SW480 (cell line): ENCODE data around the gene SPPL3.
"Not testable (repeated sequence)": the region's sequence is repeated elsewhere in the genome, so short reads cannot be mapped to it uniquely, and the experiment has no call there.

ENCODE experiments used
- DNase-seq: peaks from one replicate; pipeline ENCODE4 v3.0.0-alpha.2; 2016; ENCODE audit warnings: low spot score

Gene SPPL3

GRCh38 chr12:120844297-120844696 is 59.9 kb downstream of the SPPL3 start:
- no peak for DNase-seq

GRCh38 chr12:120843472-120843871 is 60.7 kb downstream of the SPPL3 start:
- DNase-seq, result no peak

DNA sequence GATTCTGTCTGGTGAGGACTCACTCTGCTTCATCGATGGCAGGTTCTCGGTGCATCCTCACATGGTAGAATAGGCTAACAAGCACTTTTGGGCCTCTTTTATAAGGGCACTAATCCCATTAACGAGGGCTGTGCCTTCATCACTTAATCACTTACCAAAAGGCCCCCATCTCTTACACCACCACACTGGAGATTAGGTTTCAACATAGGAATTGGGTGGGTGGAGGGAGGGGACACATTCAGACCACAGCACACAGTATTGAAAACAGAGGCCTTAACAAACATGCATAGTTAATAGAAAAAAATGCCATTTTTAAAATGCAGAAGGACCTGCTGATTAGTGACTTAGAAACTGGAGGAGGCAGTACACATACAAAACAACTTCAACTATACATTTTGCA is 61.6 kb downstream of the SPPL3 start:
- no peak for DNase-seq

- DNase-seq, result no peak
These were observed 62.6 kb downstream of the SPPL3 start for GRCh38 chr12:120841525-120841924.

GRCh38 chr12:120839503-120839902 is 64.7 kb downstream of the SPPL3 start:
- no peak for DNase-seq

DNA sequence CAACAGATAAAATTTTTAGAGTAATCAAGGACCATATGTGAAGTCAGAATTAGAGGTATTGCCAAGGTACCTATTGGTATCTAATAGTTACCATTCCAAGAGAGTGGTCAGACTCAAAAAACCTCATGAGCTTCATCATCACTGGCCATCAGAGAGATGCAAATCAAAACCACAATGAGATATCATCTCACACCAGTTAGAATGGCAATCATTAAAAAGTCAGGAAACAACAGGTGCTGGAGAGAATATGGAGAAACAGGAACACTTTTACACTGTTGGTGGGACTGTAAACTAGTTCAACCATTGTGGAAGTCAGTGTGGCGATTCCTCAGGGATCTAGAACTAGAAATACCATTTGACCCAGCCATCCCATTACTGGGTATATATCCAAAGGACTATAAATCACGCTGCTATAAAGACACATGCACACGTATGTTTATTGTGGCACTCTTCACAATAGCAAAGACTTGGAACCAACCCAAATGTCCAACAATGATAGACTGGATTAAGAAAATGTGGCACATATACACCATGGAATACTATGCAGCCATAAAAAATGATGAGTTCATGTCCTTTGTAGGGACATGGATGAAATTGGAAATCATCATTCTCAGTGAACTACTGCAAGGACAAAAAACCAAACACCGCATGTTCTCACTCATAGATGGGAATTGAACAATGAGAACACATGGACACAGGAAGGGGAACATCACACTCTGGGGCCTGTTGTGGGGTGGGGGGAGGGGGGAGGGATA is 65.4 kb downstream of the SPPL3 start:
- not testable (repeated sequence) for DNase-seq

- no peak for DNase-seq
These were observed 68.0 kb downstream of the SPPL3 start for GRCh38 chr12:120836114-120836684.

GRCh38 chr12:120835657-120836056 is 68.5 kb downstream of the SPPL3 start:
- no peak for DNase-seq

GRCh38 chr12:120835304-120835612 is 68.9 kb downstream of the SPPL3 start:
- no peak for DNase-seq

DNA sequence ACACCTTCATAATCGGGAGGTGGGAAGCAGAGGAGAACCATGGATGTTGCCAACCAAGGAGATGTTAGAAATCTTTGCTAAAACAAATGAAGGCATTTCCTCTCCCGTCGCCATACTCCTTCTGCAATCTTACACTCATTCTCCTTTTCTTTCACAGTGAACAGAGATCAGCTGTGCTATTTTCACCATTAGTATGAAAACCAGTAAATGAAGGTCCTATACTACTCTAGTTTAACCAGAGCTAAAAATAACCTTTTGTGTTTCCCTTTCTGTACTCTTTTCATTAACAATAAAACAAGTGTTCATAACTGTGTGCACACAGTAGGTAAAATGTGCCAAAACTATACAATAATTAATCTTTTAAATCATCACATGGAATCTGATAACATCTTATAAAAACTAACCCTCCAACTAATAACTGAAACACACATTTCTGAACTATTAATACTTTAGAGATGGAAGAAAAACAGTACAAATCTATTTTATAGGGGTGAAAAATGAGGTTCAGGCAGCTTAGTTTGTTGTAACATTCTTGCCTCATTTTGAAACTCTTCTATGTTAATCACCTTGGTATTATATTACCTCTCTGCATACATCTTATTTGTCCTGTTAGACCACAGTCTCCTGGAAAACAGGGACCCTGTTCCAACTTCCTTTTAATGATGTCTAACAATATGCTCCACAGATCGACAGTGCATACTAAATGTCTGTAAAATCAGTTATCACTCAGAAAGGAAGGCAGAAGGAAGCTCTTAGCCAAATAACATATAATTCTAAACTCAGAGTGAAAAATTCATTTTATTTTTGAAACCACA is 69.5 kb downstream of the SPPL3 start:
- DNase-seq, result no peak

- DNase-seq, result no peak
These were observed 70.3 kb downstream of the SPPL3 start for GRCh38 chr12:120833849-120834248.

DNA sequence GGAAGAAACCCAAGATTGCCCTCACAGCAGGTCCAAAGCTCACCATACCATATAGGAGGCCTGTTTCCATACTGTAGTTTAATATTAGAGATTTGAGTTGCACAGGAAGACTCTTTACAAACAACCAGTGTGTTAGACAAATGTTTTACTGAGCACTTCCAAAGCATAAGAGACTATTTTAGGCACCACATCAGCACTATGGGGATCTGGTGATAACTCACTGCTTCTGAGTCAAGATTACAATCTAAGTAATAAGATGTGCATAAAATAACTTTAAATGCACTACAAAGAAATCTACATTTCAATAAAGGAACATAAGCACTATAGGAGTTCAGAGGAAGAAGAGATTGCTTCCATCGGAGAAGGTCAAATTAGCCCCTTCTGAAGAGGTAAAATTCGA is 71.4 kb downstream of the SPPL3 start:
- DNase-seq, result no peak

GRCh38 chr12:120831648-120832267 is 72.4 kb downstream of the SPPL3 start:
- DNase-seq, result no peak

- no peak for DNase-seq
These were observed 73.2 kb downstream of the SPPL3 start for GRCh38 chr12:120830966-120831365.

DNA sequence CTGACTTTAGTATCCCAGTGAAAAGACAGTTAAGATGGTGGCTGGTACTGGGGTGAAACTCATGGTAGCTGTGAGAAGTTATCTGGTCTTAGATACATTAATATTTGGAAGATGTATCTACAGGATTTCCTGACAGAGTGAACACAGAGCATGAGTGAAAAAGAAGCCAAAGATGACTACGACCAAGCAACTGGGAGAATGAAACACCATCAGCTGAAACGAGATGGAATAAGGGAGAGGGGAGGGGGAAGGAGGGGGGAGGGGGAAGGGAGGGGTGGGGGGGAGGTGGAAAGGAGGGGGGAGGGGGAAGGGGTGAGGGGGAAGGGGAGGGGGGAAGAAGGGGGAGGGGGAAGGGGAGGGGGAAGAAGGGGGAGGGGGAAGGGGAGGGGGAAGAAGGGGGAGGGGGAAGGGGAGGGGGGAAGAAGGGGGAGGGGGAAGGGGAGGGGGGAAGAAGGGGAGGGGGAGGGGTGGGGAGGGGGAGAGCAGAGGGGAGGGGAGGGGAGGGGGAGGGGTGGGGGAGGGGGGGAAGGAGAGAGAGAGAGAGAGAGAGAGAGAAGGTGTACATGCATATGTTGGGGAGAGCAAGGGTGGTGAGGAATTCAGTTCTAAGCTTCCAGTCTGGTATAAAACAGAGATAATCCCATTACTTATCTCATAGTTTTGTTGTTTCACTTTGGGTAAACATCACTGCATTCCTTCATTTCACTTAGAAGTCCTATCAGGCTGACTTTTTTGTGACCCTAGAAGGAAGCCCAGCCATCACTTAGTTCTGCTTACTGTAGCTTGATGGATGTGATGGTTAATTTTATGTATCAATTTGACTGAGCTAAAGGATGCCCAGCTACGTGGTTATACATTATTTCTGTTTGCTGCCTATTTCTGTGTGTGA is 73.9 kb downstream of the SPPL3 start:
- DNase-seq, result no peak

DNA sequence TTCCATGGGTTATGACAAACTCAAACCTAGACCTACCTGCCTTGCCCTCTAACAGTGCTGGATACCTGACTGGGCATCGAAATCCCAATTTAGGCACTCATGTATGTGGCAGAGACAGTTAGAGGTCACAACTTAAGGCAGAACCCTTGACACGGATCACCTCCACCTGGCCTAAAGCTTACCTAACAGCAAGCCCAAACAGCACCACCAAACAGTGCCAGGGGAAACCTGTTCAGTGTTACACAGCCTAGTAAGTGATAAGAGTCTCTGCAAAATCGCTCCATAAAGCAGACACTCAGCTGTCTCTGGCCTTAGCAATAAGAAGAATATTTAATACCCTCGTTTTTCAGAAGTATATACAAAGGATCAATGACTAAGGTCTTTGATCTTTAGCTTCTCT is 77.8 kb downstream of the SPPL3 start:
- no peak for DNase-seq

- no peak for DNase-seq
These were observed 78.8 kb downstream of the SPPL3 start for GRCh38 chr12:120825337-120825736.

DNA sequence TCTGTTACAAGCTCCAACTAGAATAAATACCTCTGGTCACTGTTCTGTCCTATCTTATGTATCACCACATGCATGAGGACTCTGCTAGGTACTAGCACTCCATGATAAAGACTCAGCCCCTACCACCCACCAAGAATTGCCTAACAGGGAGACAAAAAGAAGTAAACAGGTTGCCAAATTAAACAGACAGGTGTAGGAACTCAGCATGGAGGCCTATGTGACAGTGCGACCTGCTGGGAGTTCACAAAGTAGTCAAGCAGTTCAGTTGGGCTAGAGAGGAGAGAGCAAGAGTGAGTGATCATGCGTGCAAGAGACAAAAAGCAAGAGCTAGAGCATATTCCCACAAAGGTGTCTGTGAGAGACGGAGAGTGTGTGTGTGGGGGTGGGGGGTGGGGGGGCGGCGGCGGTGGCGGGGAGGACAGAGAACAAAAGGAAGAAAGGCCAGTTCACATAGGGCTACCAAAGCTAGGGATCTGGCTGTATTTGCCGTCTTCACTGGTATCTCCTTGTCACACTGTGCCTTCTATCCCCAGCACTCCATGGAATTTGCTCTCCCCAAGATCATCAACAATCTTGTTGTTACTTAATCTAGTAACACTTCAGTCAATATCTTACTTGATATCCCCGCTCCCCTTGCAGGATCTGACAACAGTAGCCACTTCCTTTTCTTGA is 81.2 kb downstream of the SPPL3 start:
- no peak for DNase-seq

DNA sequence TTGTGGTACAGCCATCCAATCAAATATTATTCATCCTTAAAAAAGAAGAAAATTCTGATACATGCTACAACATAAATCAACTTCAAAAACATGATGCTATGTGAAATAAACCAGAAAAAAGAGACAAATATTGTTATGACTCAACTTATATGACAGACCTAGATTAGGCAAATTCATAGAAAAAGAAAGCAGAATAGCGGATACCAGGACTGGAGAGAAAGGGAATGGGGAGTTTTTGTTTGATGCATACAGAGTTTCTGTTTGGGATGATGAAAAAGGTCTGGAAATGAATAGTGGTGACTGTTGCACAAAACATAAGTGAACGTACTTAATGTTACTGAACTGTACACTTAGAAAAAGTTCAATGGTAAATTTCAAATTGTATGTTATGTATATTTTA is 82.3 kb downstream of the SPPL3 start:
- DNase-seq, result no peak

GRCh38 chr12:120820884-120821510 is 83.2 kb downstream of the SPPL3 start:
- no peak for DNase-seq

- DNase-seq, result no peak
These were observed 85.7 kb downstream of the SPPL3 start for GRCh38 chr12:120818416-120818815.
